GM12891 (cell line): ENCODE data around the gene PXDN.

Experiments used
- PAX5 ChIP-seq: IDR thresholded peaks from 2 replicates; pipeline ENCODE4 v1.6.1; 2011; ENCODE audit warnings: low read length, moderate library complexity, mild to moderate bottlenecking; ENCODE audit not compliant: insufficient read depth, severe bottlenecking
- POLR2A ChIP-seq: IDR thresholded peaks from 2 replicates; pipeline ENCODE4 v1.6.1; 2011; ENCODE audit warnings: low read depth, low read length, control low read depth
- POLR2AphosphoS5 ChIP-seq: IDR thresholded peaks from 2 replicates; pipeline ENCODE4 v1.6.1; 2011; ENCODE audit warnings: low read depth, low read length, control low read depth
- POU2F2 ChIP-seq: IDR thresholded peaks from 2 replicates; pipeline ENCODE4 v1.6.1; 2011; ENCODE audit warnings: low read depth, mild to moderate bottlenecking, control low read depth, low read length, moderate library complexity
- SPI1 ChIP-seq: IDR thresholded peaks from 2 replicates; pipeline ENCODE4 v1.6.1; 2011; ENCODE audit warnings: low read depth, low read length, control low read depth
- TAF1 ChIP-seq: IDR thresholded peaks from 2 replicates; pipeline ENCODE4 v1.6.1; 2011; ENCODE audit warnings: low read depth, low read length, control low read depth

GRCh38 chr2:1591978-1592907, 152.1 kb downstream of the PXDN start:
- TF ChIP-seq POLR2A (no peak), POLR2AphosphoS5 (no peak), SPI1 (no peak), TAF1 (no peak), POU2F2 (no peak), PAX5 (no peak)
